HCT116 (cell line): Measurements from ENCODE around the gene TXNL4B. TPM values are rescaled to one million over a fixed set of nuclear protein-coding genes. Genes with fewer than 3 reads are reported as not detected.

ENCODE experiments used
- ATAC-seq: fragments of 200-7000 bp; cut with Tn5 transposase; 2 replicates; pipeline ENCODE4 v1.9.1; 2020; ENCODE audit warnings: mild to moderate bottlenecking, moderate library complexity
- BruUV-seq: library from RNA; stranded (reverse); fragments of 400-500 nt; replicated peaks from 2 replicates; lab custom pipeline; 2021; lab: Mats Ljungman, UMichigan
- CTCF ChIA-PET: fragments of 300-600 bp; sonication (Branson Sonifier 250); formaldehyde crosslinking; loops from one replicate; lab custom pipeline; 2021; ENCODE audit warnings: antibody characterized with exemption; lab: Charles Lee
- POLR2A ChIA-PET: fragments of 300-600, 350-600 bp; sonication (Branson Sonifier 250); formaldehyde crosslinking; loops from one replicate; lab custom pipeline; 2021; ENCODE audit warnings: antibody characterized with exemption; lab: Charles Lee
- RAD21 ChIA-PET, 2 experiments: fragments of 300-600 bp; sonication (Branson Sonifier 250); formaldehyde crosslinking; loops; one replicate each; lab custom pipeline; 2023; ENCODE audit warnings: low total read pairs in 2 of 2; ENCODE audit not compliant: uncharacterized antibody in 2 of 2, unreplicated experiment in 2 of 2, low non-redundant PET in 1 of 2; lab: Charles Lee
- DNase-seq: peaks from one replicate; pipeline ENCODE4 v3.0.0-alpha.2; 2010; ENCODE audit warnings: low read depth, low spot score
- H2AFZ ChIP-seq: fragments of 200-600 bp; shearing (Covaris generic), sonication (generic); 2 replicates; pipeline ENCODE4 v1.6.1; 2017; ENCODE audit warnings: low read depth, mixed run types, mixed read lengths, antibody characterized with exemption, low read length; ENCODE audit not compliant: poor library complexity, severe bottlenecking
- H3K27ac ChIP-seq: 2 replicates; pipeline ENCODE4 v1.5.1; 2012; ENCODE audit warnings: low read depth, low read length
- H3K27me3 ChIP-seq: fragments of 200-600 bp; sonication (generic); 2 replicates; pipeline ENCODE4 v1.6.1; 2016; ENCODE audit warnings: mixed run types, low read length, mixed read lengths; ENCODE audit not compliant: insufficient read depth
- H3K36me3 ChIP-seq, 2 experiments: fragments of 200-500 bp in 1 of 2; fragments of 200-600 bp in 1 of 2; sonication (Bioruptor generic) in 1 of 2; sonication (generic) in 1 of 2; 2 replicates each; pipeline versions ENCODE4 v1.5.1 to v1.6.1; 2014 to 2016; ENCODE audit warnings: low read length in 2 of 2, inconsistent platforms in 1 of 2, mixed read lengths in 1 of 2, mixed run types in 1 of 2; ENCODE audit not compliant: insufficient read depth in 2 of 2, control insufficient read depth in 1 of 2
- H3K4me1 ChIP-seq, 2 experiments: fragments of 200-600 bp in 1 of 2; sonication (generic) in 1 of 2; 2 replicates each; pipeline versions ENCODE4 v1.5.1 to v1.6.1; 2012 to 2017; ENCODE audit warnings: low read length in 2 of 2, inconsistent platforms in 1 of 2, mild to moderate bottlenecking in 1 of 2, mixed read lengths in 1 of 2, mixed run types in 1 of 2, moderate library complexity in 1 of 2; ENCODE audit not compliant: insufficient read depth in 2 of 2, control insufficient read depth in 1 of 2
- H3K4me2 ChIP-seq: fragments of 200-600 bp; sonication (generic); 2 replicates; pipeline ENCODE4 v1.6.1; 2017; ENCODE audit warnings: mixed run types, low read length, mixed read lengths
- H3K4me3 ChIP-seq, 2 experiments: fragments of 200-600 bp in 1 of 2; sonication (generic) in 1 of 2; replicated peaks in 1 of 2; 2 replicates each; pipeline ENCODE4 v1.5.1; 2011 to 2016; ENCODE audit warnings: low read length in 2 of 2, control low read depth in 1 of 2, low read depth in 1 of 2, mild to moderate bottlenecking in 1 of 2, mixed read lengths in 1 of 2, mixed run types in 1 of 2
- H3K79me2 ChIP-seq: fragments of 200-600 bp; sonication (generic); 2 replicates; pipeline ENCODE4 v1.6.1; 2017; ENCODE audit warnings: mild to moderate bottlenecking, mixed run types, low read length, moderate library complexity, mixed read lengths; ENCODE audit not compliant: insufficient read depth
- H3K9ac ChIP-seq: fragments of 200-600 bp; sonication (generic); 2 replicates; pipeline ENCODE4 v1.6.1; 2016; ENCODE audit warnings: low read length, mixed read lengths
- H3K9me2 ChIP-seq: fragments of 200-600 bp; sonication (generic), shearing (Covaris generic); 2 replicates; pipeline ENCODE4 v1.6.1; 2017; ENCODE audit warnings: mixed run types, mild to moderate bottlenecking, moderate library complexity; ENCODE audit not compliant: insufficient read depth
- H3K9me3 ChIP-seq, 2 experiments: fragments of 200-500 bp in 1 of 2; fragments of 200-600 bp in 1 of 2; sonication (Bioruptor generic) in 1 of 2; sonication (generic) in 1 of 2; 2 replicates each; pipeline ENCODE4 v1.6.1; 2014 to 2017; ENCODE audit warnings: low read length in 2 of 2, mixed read lengths in 2 of 2, inconsistent platforms in 1 of 2, low read depth in 1 of 2, mild to moderate bottlenecking in 1 of 2, mixed run types in 1 of 2, moderate library complexity in 1 of 2; ENCODE audit not compliant: control insufficient read depth in 1 of 2, insufficient read depth in 1 of 2
- H4K20me1 ChIP-seq: fragments of 200-600 bp; sonication (generic), shearing (Covaris generic); 2 replicates; pipeline ENCODE4 v1.6.1; 2017; ENCODE audit warnings: mixed run types, mild to moderate bottlenecking, moderate library complexity; ENCODE audit not compliant: insufficient read depth
- RAD21 ChIP-seq: IDR thresholded peaks from 2 replicates; pipeline ENCODE4 v1.6.1; 2012; ENCODE audit warnings: low read depth, mild to moderate bottlenecking
- intact Hi-C: fragments of 100-400 bp; cut with micrococcal nuclease; formaldehyde crosslinking; loops from 2 replicates; pipeline ENCODE4 v1.10.0; 2022
- total RNA-seq: library from RNA; stranded (reverse); gene quantifications from one replicate; pipeline ENCODE4 v1.2.1, GENCODE V29; 2021; ENCODE audit not compliant: unreplicated experiment
- TF ChIP-seq, protein P1 (sequence below): IDR thresholded peaks from 2 replicates; pipeline ENCODE4 v1.6.1; 2012; ENCODE audit warnings: low read depth
- TF ChIP-seq, protein P2 (sequence below): IDR thresholded peaks from 2 replicates; pipeline ENCODE4 v1.6.1; 2011; ENCODE audit warnings: mild to moderate bottlenecking, low read length, moderate library complexity; ENCODE audit not compliant: insufficient replicate concordance; ENCODE audit errors: extremely low read depth

The TXNL4B gene
- total RNA-seq, 1 experiment from 2014 or later = 15.5 TPM

DNA sequence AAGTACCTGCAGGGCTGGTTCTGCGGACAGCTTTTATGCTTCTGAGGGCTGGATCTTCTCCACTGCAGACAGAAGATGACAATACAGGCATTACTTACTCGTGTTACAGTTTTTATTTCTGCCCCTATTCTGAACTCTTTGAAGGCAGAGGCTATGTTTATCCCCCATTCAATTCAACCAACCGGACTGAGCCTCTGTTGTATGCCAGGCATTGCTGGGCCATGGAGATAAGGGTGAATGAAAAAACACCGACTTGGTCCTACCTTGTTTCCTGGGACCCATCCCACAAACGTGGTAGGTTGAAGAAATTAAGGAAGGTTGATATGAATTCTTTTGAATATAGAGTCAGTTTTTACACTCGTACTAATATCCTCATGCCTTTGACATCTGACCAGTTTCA is 49.1 kb downstream of the TXNL4B start:
- ATAC-seq (no peak), DNase-seq (no peak)
- ChIA-PET POLR2A (no interaction called here), RAD21 (no interaction called here), CTCF (no interaction called here)
- Histone ChIP-seq H3K79me2 (no peaks in the 10 kb centered on the region), H3K27me3 (no peaks in the 10 kb centered on the region), H4K20me1 (no peaks in the 10 kb centered on the region), H3K9ac (no peak overlapping the region), H3K36me3 (no peaks in the 10 kb centered on the region), H3K9me2 (no peaks in the 10 kb centered on the region), H3K4me2 (no peak overlapping the region), H3K4me3 (no peak overlapping the region), H2AFZ (no peak overlapping the region), H3K4me1 (no peaks in the 10 kb centered on the region), H3K9me3 (no peaks in the 10 kb centered on the region; a peak in 2 of 4 replicates), H3K27ac (no peak overlapping the region)
- no peak for TF ChIP-seq RAD21
- TF ChIP-seq, protein P1, sequence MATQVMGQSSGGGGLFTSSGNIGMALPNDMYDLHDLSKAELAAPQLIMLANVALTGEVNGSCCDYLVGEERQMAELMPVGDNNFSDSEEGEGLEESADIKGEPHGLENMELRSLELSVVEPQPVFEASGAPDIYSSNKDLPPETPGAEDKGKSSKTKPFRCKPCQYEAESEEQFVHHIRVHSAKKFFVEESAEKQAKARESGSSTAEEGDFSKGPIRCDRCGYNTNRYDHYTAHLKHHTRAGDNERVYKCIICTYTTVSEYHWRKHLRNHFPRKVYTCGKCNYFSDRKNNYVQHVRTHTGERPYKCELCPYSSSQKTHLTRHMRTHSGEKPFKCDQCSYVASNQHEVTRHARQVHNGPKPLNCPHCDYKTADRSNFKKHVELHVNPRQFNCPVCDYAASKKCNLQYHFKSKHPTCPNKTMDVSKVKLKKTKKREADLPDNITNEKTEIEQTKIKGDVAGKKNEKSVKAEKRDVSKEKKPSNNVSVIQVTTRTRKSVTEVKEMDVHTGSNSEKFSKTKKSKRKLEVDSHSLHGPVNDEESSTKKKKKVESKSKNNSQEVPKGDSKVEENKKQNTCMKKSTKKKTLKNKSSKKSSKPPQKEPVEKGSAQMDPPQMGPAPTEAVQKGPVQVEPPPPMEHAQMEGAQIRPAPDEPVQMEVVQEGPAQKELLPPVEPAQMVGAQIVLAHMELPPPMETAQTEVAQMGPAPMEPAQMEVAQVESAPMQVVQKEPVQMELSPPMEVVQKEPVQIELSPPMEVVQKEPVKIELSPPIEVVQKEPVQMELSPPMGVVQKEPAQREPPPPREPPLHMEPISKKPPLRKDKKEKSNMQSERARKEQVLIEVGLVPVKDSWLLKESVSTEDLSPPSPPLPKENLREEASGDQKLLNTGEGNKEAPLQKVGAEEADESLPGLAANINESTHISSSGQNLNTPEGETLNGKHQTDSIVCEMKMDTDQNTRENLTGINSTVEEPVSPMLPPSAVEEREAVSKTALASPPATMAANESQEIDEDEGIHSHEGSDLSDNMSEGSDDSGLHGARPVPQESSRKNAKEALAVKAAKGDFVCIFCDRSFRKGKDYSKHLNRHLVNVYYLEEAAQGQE = no peak
- TF ChIP-seq, protein P2, sequence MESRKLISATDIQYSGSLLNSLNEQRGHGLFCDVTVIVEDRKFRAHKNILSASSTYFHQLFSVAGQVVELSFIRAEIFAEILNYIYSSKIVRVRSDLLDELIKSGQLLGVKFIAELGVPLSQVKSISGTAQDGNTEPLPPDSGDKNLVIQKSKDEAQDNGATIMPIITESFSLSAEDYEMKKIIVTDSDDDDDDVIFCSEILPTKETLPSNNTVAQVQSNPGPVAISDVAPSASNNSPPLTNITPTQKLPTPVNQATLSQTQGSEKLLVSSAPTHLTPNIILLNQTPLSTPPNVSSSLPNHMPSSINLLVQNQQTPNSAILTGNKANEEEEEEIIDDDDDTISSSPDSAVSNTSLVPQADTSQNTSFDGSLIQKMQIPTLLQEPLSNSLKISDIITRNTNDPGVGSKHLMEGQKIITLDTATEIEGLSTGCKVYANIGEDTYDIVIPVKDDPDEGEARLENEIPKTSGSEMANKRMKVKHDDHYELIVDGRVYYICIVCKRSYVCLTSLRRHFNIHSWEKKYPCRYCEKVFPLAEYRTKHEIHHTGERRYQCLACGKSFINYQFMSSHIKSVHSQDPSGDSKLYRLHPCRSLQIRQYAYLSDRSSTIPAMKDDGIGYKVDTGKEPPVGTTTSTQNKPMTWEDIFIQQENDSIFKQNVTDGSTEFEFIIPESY = no peak
- no TSS peak for BruUV-seq
- intact Hi-C loops = no loop called here
